ENCODE measurements around the gene TFCP2L1.

The TFCP2L1 gene

DNA sequence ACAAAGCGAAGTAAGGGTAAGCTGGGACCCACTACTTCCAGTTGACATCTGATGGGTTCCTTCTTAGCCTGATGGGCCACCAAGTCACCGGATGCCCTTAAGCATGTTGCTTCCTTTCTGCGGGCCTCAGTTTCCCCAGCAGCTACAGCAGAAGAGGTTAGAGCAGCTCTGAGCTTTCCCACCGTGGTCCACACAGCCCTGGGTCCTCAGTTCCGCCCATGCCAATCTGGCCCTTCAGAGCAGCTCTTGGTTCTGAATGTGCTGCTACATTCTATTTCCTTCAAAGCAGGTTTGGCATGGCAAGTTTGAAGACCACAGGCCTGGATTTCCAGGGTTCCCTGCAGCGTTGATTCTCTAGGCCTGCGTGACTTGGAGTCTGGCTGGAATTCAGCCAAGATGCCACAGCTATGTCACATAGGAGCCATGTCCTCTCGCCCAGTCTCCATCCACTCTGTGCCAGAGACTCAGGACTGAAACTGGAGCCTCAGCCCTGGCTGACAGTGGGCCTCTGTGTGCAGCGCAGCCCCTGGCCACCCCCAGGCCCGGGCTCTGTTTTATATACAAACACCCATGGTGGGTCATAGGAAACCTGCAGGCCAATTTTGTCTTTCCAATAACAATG lies 79.6 kb downstream of the TFCP2L1 start:
- Histone ChIP-seq H3K27me3 (ENCODE audit: insufficient read depth, poor library complexity, severe bottlenecking) (no peaks in the 10 kb centered on the region), H3K27ac (replicated peaks) (no peak overlapping the region), H3K4me3 (replicated peaks; ENCODE audit: insufficient read depth, low read length) (no peak overlapping the region)
- TF ChIP-seq, protein P1, sequence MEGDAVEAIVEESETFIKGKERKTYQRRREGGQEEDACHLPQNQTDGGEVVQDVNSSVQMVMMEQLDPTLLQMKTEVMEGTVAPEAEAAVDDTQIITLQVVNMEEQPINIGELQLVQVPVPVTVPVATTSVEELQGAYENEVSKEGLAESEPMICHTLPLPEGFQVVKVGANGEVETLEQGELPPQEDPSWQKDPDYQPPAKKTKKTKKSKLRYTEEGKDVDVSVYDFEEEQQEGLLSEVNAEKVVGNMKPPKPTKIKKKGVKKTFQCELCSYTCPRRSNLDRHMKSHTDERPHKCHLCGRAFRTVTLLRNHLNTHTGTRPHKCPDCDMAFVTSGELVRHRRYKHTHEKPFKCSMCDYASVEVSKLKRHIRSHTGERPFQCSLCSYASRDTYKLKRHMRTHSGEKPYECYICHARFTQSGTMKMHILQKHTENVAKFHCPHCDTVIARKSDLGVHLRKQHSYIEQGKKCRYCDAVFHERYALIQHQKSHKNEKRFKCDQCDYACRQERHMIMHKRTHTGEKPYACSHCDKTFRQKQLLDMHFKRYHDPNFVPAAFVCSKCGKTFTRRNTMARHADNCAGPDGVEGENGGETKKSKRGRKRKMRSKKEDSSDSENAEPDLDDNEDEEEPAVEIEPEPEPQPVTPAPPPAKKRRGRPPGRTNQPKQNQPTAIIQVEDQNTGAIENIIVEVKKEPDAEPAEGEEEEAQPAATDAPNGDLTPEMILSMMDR (IDR thresholded peaks at IDR 0.05; ENCODE audit: insufficient read depth, low read length): no peak
- TF ChIP-seq GABPA (IDR thresholded peaks at IDR 0.05; ENCODE audit: low read depth) (no peak), POLR2AphosphoS5 (IDR thresholded peaks at IDR 0.05; ENCODE audit: low read depth) (no peak)
- DNase-seq (ENCODE audit: low read depth in 1 of 2, low spot score in 1 of 2): no peak

DNA sequence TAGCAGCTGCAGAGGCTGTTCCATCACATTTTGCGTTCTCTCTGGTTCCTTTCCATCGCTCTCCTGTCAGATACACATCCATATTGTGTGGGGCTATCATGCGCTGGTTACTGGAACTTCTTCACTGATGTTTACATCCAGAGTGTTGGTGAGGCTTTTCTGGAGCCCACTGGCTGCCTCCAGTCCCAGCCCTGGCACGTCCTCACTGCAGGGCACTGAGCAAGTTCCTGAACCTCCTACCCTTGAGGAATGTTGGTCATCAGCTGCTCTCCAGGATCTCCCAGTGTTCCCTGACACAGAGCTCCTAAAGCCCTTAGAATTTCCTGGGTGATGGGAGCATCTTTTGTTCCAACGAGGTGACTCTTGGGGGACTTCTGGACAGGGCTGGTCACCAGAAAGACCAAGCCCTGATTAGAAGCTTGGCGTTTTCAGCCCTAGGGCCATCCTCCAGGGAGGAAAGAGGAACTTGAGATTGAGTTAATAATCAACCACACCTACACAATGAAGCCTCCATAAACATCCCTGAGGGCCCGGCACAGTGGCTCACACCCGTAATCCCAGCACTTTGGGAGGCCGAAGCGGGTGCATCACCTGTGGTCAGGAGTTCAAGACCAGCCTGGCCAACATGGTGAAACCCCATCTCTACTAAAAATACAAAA lies 81.3 kb downstream of the TFCP2L1 start:
- DNase-seq (ENCODE audit: low read depth in 1 of 2, low spot score in 1 of 2): no peak
- Histone ChIP-seq H3K4me3 (replicated peaks; ENCODE audit: insufficient read depth, low read length) (no peak overlapping the region), H3K27me3 (ENCODE audit: insufficient read depth, poor library complexity, severe bottlenecking) (no peaks in the 10 kb centered on the region), H3K27ac (replicated peaks) (no peak overlapping the region)
- no peak for TF ChIP-seq GABPA (IDR thresholded peaks at IDR 0.05; ENCODE audit: low read depth)

DNA sequence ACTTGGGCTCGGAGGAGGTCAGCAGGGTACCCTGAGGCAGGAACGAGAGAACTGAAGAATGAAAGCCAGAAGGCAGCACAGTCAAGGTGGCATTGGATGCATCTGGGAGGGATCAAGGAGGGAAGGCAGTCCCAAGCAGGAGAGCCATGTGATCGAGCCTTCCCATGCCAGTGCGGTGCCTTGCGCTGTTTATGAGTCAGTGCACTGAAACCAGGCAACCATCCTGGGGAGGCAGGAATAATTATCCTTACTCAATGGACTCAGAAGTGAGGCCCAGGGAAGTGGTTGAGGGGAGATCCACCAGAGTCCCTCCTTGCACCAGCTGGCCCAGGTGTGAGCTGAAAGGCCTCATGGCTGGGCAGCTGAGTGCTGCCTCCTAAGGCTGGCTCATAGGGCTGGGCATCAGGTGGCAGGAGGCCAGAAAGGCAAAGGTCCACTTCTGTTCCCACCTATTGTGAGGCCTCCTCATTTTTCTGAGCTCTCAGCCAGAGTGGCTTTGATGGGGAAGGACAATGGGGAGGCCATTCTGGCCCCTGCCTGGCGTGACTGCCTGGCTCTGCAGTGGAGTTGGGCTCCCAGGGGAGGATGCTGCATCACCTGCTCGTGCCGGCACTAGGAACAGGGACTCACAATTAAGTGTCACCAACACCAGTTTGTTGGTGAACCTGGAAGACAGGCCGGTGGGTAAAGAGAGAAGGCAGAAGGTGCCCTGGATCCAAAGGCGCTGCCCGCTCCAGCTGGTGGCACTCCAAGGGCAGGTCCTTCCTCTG lies 82.3 kb downstream of the TFCP2L1 start:
- no peak for DNase-seq (ENCODE audit: low read depth in 1 of 2, low spot score in 1 of 2)
- TF ChIP-seq, protein P2, sequence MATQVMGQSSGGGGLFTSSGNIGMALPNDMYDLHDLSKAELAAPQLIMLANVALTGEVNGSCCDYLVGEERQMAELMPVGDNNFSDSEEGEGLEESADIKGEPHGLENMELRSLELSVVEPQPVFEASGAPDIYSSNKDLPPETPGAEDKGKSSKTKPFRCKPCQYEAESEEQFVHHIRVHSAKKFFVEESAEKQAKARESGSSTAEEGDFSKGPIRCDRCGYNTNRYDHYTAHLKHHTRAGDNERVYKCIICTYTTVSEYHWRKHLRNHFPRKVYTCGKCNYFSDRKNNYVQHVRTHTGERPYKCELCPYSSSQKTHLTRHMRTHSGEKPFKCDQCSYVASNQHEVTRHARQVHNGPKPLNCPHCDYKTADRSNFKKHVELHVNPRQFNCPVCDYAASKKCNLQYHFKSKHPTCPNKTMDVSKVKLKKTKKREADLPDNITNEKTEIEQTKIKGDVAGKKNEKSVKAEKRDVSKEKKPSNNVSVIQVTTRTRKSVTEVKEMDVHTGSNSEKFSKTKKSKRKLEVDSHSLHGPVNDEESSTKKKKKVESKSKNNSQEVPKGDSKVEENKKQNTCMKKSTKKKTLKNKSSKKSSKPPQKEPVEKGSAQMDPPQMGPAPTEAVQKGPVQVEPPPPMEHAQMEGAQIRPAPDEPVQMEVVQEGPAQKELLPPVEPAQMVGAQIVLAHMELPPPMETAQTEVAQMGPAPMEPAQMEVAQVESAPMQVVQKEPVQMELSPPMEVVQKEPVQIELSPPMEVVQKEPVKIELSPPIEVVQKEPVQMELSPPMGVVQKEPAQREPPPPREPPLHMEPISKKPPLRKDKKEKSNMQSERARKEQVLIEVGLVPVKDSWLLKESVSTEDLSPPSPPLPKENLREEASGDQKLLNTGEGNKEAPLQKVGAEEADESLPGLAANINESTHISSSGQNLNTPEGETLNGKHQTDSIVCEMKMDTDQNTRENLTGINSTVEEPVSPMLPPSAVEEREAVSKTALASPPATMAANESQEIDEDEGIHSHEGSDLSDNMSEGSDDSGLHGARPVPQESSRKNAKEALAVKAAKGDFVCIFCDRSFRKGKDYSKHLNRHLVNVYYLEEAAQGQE (IDR thresholded peaks at IDR 0.05; ENCODE audit: insufficient replicate concordance, low read depth): no peak
- TF ChIP-seq, protein P1 (IDR thresholded peaks at IDR 0.05; ENCODE audit: insufficient read depth, low read length): no peak
- TF ChIP-seq GABPA (IDR thresholded peaks at IDR 0.05; ENCODE audit: low read depth) (no peak), SPI1 (IDR thresholded peaks at IDR 0.05; ENCODE audit: borderline replicate concordance, low read depth) (no peak), POLR2AphosphoS5 (IDR thresholded peaks at IDR 0.05; ENCODE audit: low read depth) (no peak)
- no peak overlapping the region for H3K27ac ChIP-seq (replicated peaks)
- no peaks in the 10 kb centered on the region for H3K27me3 ChIP-seq (ENCODE audit: insufficient read depth, poor library complexity, severe bottlenecking)
- H3K4me3 ChIP-seq (replicated peaks; ENCODE audit: insufficient read depth, low read length): no peak overlapping the region

DNA sequence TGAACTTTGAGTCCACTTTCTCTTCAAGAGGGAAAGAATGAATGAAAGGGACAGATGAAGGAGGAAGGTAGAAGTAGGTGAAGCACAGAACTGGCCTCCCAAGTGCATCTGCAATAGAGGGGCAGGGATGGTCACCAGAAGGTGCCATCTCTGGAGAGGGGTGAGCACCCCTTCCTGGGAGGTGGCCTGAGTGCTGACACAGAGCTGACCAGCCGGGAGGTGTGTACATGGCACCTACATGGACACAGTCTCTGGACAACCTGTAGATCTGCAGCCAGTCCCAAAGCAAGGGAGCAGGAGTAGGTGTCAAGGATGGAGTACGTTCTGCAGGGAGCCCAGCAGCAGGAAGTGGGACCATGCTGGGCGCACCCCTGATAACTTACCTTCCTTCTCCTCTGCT lies 83.2 kb downstream of the TFCP2L1 start:
- no peak for DNase-seq (ENCODE audit: low read depth in 1 of 2, low spot score in 1 of 2)
- Histone ChIP-seq H3K4me3 (replicated peaks; ENCODE audit: insufficient read depth, low read length) (no peak overlapping the region), H3K27ac (replicated peaks) (no peak overlapping the region), H3K27me3 (ENCODE audit: insufficient read depth, poor library complexity, severe bottlenecking) (no peaks in the 10 kb centered on the region)
- TF ChIP-seq GABPA (IDR thresholded peaks at IDR 0.05; ENCODE audit: low read depth) (no peak), POLR2AphosphoS5 (IDR thresholded peaks at IDR 0.05; ENCODE audit: low read depth) (no peak), SPI1 (IDR thresholded peaks at IDR 0.05; ENCODE audit: borderline replicate concordance, low read depth) (no peak)
- TF ChIP-seq, protein P1 (IDR thresholded peaks at IDR 0.05; ENCODE audit: insufficient read depth, low read length): no peak
- TF ChIP-seq, protein P2 (IDR thresholded peaks at IDR 0.05; ENCODE audit: insufficient replicate concordance, low read depth): no peak
